Stomach (tissue), 9 donors: Measurements from ENCODE around the gene CA6. TPM values are rescaled to one million over a fixed set of nuclear protein-coding genes. Genes with fewer than 3 reads are reported as not detected.
"Not testable (repeated sequence)": the region's sequence is repeated elsewhere in the genome, so short reads cannot be mapped to it uniquely, and the experiment has no call there.

Experiments
- DNase-seq, 2 donors: peaks; one replicate each; pipeline versions ENCODE4 v3.0.0 to v3.0.0-alpha.2; 2013 to 2019
- H3K27ac ChIP-seq, 5 donors: fragments of 200-600 bp in 4 of 5; sonication (generic) in 4 of 5; one replicate each; pipeline ENCODE4 v1.5.1; 2013 to 2019; ENCODE audit warnings: mild to moderate bottlenecking in 1 of 5, moderate library complexity in 1 of 5
- H3K27me3 ChIP-seq, 3 donors: fragments of 200-600 bp; sonication (generic); one replicate each; pipeline ENCODE4 v1.5.1; 2017 to 2019; ENCODE audit warnings: mixed run types in 1 of 3
- H3K36me3 ChIP-seq, 4 donors: fragments of 200-600 bp; sonication (generic); 1 replicate in 3 of 4; 2 replicates in 1 of 4; pipeline ENCODE4 v1.5.1; 2016 to 2019
- H3K4me1 ChIP-seq, 4 donors: fragments of 200-600 bp; sonication (generic); one replicate each; pipeline ENCODE4 v1.5.1; 2016 to 2019
- H3K4me3 ChIP-seq, 4 donors: fragments of 200-600 bp; sonication (generic) in 3 of 4; one replicate each; pipeline ENCODE4 v1.5.1; 2016 to 2019; ENCODE audit warnings: mild to moderate bottlenecking in 1 of 4
- H3K9me3 ChIP-seq, 4 donors: fragments of 200-600 bp; sonication (generic); one replicate each; pipeline ENCODE4 v1.5.1; 2016 to 2019
- EP300 ChIP-seq: sonication (generic); formaldehyde crosslinking; IDR thresholded peaks from one replicate; pipeline ENCODE4 v1.6.1; 2017; ENCODE audit warnings: antibody characterized with exemption
- POLR2A ChIP-seq, 4 donors: fragments of 450-650 bp; IDR thresholded peaks; one replicate each; pipeline ENCODE4 v1.6.1; 2016; ENCODE audit warnings: antibody characterized with exemption in 4 of 4, control low read depth in 2 of 4, mild to moderate bottlenecking in 1 of 4, moderate library complexity in 1 of 4
- POLR2AphosphoS5 ChIP-seq, 3 donors: sonication (generic); formaldehyde crosslinking; IDR thresholded peaks; one replicate each; pipeline ENCODE4 v1.6.1; 2016; ENCODE audit warnings: antibody characterized with exemption in 3 of 3
- WGBS, 5 donors: extraction: QIAGEN DNeasy Blood & Tissue Kit in 3 of 5; methylation state at CpG; one replicate each; pipeline versions ENCODE4 v1.1.5 to v1.1.7; 2013 to 2018; 5-methylcytosine and 5-hydroxymethylcytosine counted together
- intact Hi-C: fragments of 100-400 bp; cut with DNase I; formaldehyde crosslinking; loops from one replicate; pipeline ENCODE4 v1.15.1; 2023; ENCODE audit warnings: low total_unique reads
- polyA plus RNA-seq, 3 donors: library from polyadenylated mRNA; stranded (reverse); fragments of 200-250 nt; gene quantifications; one replicate each; pipeline ENCODE4 v1.2.3, GENCODE V29; 2013
- total RNA-seq, 5 donors: library from RNA; depleted of rRNA; stranded (reverse); fragments of >200 nt; gene quantifications; one replicate each; pipeline versions ENCODE4 v1.1.0 to v1.2.3, GENCODE V29; 2014 to 2016
- TF ChIP-seq, protein P1 (sequence below), 7 experiments: fragments of 450-650 bp in 4 of 7; fragments of 200-600 bp in 3 of 7; sonication (generic) in 3 of 7; IDR thresholded peaks; one replicate each; pipeline ENCODE4 v1.5.1; 2016 to 2019; ENCODE audit warnings: antibody characterized with exemption in 7 of 7, control low read depth in 2 of 7, mild to moderate bottlenecking in 1 of 7
- donor health status: healthy with polysubstance abuse.
- donor health status: Bipolar disorder and iron deficiency.
- donor health status: healthy.

CA6 gene
- total and polyA plus RNA-seq, 8 donors: not detected

GRCh38 chr1:8913457-8913856, 32.2 kb upstream of the CA6 start:
- H3K27me3 ChIP-seq: no peaks in the 10 kb centered on the region
- DNase-seq: peak; percentile 27 to 64
- intact Hi-C loops: no loop called here
- no peaks in the 10 kb centered on the region for H3K36me3 ChIP-seq
- 30 to 69% (median 47%) methylated on average over 2 to 9 of the region's 9 CpGs for WGBS, 5 donors
- TF ChIP-seq EP300 (no peak), POLR2A (IDR thresholded peaks at IDR 0.05) (no peak), POLR2AphosphoS5 (IDR thresholded peaks at IDR 0.05) (no peak)
- TF ChIP-seq, protein P1, sequence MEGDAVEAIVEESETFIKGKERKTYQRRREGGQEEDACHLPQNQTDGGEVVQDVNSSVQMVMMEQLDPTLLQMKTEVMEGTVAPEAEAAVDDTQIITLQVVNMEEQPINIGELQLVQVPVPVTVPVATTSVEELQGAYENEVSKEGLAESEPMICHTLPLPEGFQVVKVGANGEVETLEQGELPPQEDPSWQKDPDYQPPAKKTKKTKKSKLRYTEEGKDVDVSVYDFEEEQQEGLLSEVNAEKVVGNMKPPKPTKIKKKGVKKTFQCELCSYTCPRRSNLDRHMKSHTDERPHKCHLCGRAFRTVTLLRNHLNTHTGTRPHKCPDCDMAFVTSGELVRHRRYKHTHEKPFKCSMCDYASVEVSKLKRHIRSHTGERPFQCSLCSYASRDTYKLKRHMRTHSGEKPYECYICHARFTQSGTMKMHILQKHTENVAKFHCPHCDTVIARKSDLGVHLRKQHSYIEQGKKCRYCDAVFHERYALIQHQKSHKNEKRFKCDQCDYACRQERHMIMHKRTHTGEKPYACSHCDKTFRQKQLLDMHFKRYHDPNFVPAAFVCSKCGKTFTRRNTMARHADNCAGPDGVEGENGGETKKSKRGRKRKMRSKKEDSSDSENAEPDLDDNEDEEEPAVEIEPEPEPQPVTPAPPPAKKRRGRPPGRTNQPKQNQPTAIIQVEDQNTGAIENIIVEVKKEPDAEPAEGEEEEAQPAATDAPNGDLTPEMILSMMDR (IDR thresholded peaks at IDR 0.05): no peak
- peaks cover 0 to 6% (median 0%) of the 10 kb centered on the region in 4 donors for H3K4me1 ChIP-seq
- no peaks in the 10 kb centered on the region for H3K9me3 ChIP-seq
- no peak overlapping the region for H3K27ac ChIP-seq
- H3K4me3 ChIP-seq: no peak overlapping the region

DNA sequence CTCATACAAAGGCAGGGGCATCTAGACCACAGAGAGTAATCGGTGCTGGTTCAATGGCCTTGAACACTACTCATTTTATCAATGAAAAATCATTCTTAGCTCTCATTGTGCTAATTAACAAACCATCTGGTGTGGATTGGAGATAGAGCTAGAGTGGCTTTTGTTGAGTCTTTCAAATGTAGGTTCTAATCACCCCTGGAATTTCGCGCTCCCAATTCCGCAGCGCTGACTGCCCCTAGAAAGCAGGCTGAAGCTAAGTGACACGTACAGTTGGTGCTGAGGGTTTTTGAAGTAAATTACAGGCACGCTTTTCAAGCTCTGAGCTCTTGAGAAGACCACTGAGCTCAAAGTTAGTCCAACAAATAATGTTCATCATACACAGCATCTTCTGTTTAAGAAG, 31.2 kb upstream of the CA6 start:
- Histone ChIP-seq H3K4me3 (no peak overlapping the region), H3K27me3 (no peaks in the 10 kb centered on the region), H3K27ac (no peak overlapping the region), H3K4me1 (peaks cover 0 to 6% (median 0%) of the 10 kb centered on the region in 4 donors), H3K9me3 (no peaks in the 10 kb centered on the region), H3K36me3 (no peaks in the 10 kb centered on the region)
- no peak for TF ChIP-seq POLR2A (IDR thresholded peaks at IDR 0.05)
- TF ChIP-seq POLR2AphosphoS5 (IDR thresholded peaks at IDR 0.05): no peak
- no peak for TF ChIP-seq EP300
- TF ChIP-seq, protein P1 (IDR thresholded peaks at IDR 0.05): no peak
- DNase-seq: no peak
- 87 to 94% (median 89%) methylated on average over 7 of the region's 7 CpGs for WGBS, 5 donors
- intact Hi-C loops: no loop called here

GRCh38 chr1:8915446-8915845, 30.2 kb upstream of the CA6 start:
- intact Hi-C loops: loop anchor here (5.0 kb wide), 1 partner anchor 72 kb away; no protein-coding TSS in a partner anchor
- H3K4me3 ChIP-seq: no peak overlapping the region

DNA sequence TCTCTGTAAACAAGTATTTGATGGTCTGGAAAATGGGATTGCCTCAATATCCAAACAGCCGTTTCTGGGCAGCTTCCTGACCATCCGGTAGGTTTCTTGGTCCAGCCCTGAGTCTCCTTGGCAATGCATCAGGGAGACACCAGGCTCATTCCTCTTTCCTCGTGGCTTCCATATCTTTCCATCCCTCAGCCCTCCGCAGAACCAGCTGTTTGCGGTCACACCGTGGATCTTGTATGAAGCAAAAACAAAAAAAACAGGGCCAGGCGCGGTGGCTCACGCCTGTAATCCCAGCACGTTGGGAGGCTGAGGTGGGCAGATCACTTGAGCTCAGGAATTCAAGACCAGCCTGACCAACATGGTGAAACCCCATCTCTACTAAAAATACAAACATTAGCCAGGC, 28.1 kb upstream of the CA6 start:
- not testable (repeated sequence) for H3K27ac ChIP-seq, H3K4me3 ChIP-seq, H3K4me1 ChIP-seq, H3K36me3 ChIP-seq, H3K9me3 ChIP-seq, H3K27me3 ChIP-seq, DNase-seq
- intact Hi-C loops: loop anchor here (5.0 kb wide), 1 partner anchor 70 kb away; no protein-coding TSS in a partner anchor
- 62 to 75% (median 71%) methylated on average over 10 of the region's 10 CpGs for WGBS, 5 donors

More at GRCh38 chr1:8915446-8915845, 30.2 kb upstream of the CA6 start:
- TF ChIP-seq, protein P1 (IDR thresholded peaks at IDR 0.05): no peak
- no peaks in the 10 kb centered on the region for H3K9me3 ChIP-seq
- no peaks in the 10 kb centered on the region for H3K36me3 ChIP-seq
- no peaks in the 10 kb centered on the region for H3K27me3 ChIP-seq
- no peak for DNase-seq
- peaks cover 0 to 6% (median 0%) of the 10 kb centered on the region in 4 donors for H3K4me1 ChIP-seq
- H3K27ac ChIP-seq: no peak overlapping the region
- 49 to 63% (median 62%) methylated on average over 3 of the region's 3 CpGs for WGBS, 5 donors

DNA sequence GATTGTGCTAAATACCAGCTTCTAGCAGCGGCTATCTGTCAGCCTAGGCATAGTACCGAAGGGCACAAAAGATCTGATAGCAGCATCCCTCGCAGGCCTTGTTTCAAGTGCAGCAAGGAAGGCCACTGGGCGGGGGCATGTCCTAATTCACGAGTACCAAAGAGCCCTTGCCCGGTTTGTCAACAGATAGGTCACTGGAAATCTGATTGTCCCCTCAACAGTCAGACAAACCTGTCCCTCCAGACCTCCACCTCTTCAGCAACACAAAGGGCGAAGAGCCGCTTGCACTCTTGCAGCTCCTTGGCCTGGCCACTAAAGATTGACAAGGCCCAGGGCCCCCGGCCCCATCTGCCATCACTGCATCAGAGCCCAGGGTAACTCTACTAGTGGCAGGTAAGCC, 22.7 kb upstream of the CA6 start:
- TF ChIP-seq, protein P1 (IDR thresholded peaks at IDR 0.05): no peak
- no peak for TF ChIP-seq POLR2AphosphoS5 (IDR thresholded peaks at IDR 0.05)
- no peak for DNase-seq
- intact Hi-C loops: no loop called here
- Histone ChIP-seq H3K9me3 (no peaks in the 10 kb centered on the region), H3K4me1 (peaks cover 0 to 4% (median 0%) of the 10 kb centered on the region in 4 donors), H3K27me3 (no peaks in the 10 kb centered on the region), H3K4me3 (no peak overlapping the region), H3K27ac (no peak overlapping the region), H3K36me3 (no peaks in the 10 kb centered on the region)
- 82 to 87% (median 85%) methylated on average over 9 of the region's 9 CpGs for WGBS, 5 donors
